Measurements from ENCODE around the gene ASIC1. TPM values are rescaled to one million over a fixed set of nuclear protein-coding genes. Genes with fewer than 3 reads are reported as not detected.

ASIC1 gene
- total RNA-seq, 2 donors from 2014 or later: 1.0 to 1.1 TPM

DNA sequence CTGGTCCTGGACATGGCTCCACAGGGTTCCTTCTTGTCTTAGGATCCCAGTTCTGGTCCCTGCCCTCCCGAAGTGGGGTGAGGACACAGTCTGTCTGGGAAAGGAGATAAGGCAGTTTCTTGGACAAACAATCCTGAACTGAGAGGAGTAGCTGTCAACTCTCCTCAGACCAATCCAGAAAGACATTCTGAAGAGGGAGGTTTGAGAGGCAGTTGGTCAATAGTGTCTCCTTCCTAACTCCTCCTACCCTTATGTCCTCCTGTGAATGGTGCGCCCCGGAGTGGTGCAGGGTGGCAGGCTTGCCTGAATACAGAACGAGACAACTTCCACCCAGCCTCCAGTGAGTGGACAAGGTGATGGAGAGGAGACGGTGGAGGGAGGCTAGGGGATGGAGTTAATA lies 15.4 kb upstream of the ASIC1 start:
- Histone ChIP-seq H3K27ac (no peak overlapping the region), H3K27me3 (no peaks in the 10 kb centered on the region), H3K36me3 (no peaks in the 10 kb centered on the region), H3K4me1 (no peaks in the 10 kb centered on the region), H3K4me3 (no peak overlapping the region), H3K9ac (ENCODE audit: low read depth in 2 of 2, low read length in 2 of 2) (no peak overlapping the region), H3K9me3 (no peaks in the 10 kb centered on the region)
- DNase-seq: no peak
- intact Hi-C loops (cut with DNase I): no loop called here
- TF ChIP-seq, protein P1, sequence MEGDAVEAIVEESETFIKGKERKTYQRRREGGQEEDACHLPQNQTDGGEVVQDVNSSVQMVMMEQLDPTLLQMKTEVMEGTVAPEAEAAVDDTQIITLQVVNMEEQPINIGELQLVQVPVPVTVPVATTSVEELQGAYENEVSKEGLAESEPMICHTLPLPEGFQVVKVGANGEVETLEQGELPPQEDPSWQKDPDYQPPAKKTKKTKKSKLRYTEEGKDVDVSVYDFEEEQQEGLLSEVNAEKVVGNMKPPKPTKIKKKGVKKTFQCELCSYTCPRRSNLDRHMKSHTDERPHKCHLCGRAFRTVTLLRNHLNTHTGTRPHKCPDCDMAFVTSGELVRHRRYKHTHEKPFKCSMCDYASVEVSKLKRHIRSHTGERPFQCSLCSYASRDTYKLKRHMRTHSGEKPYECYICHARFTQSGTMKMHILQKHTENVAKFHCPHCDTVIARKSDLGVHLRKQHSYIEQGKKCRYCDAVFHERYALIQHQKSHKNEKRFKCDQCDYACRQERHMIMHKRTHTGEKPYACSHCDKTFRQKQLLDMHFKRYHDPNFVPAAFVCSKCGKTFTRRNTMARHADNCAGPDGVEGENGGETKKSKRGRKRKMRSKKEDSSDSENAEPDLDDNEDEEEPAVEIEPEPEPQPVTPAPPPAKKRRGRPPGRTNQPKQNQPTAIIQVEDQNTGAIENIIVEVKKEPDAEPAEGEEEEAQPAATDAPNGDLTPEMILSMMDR (IDR thresholded peaks at IDR 0.05): no peak

DNA sequence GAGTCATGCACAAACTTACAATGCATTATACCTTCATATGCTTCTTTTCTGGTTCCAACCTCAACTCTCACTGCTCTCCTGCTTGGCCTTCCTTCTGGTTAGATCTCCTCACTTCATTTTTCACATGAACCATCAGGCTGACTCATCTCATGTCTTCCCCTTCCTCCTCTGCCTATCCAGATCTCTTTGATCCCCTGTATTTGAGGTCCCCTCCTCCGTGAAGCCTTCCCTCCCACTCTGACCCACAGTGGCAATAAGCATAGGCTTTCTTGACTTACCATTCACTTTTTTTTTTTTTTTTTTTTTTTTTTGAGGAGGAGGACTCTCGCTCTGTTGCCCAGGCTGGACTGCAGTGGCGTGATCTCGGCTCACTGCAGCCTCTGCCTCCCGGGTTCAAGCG lies 14.7 kb upstream of the ASIC1 start:
- intact Hi-C loops (cut with DNase I): no loop called here
- DNase-seq: no peak
- no peak overlapping the region for H3K9ac ChIP-seq (ENCODE audit: low read depth in 2 of 2, low read length in 2 of 2)
- H3K27me3 ChIP-seq: no peaks in the 10 kb centered on the region
- H3K36me3 ChIP-seq: no peaks in the 10 kb centered on the region
- no peak overlapping the region for H3K4me3 ChIP-seq
- no peaks in the 10 kb centered on the region for H3K4me1 ChIP-seq
- TF ChIP-seq, protein P1 (IDR thresholded peaks at IDR 0.05): no peak
- H3K9me3 ChIP-seq: no peaks in the 10 kb centered on the region
- H3K27ac ChIP-seq: no peak overlapping the region

- H3K36me3 ChIP-seq: no peaks in the 10 kb centered on the region
- no peaks in the 10 kb centered on the region for H3K27me3 ChIP-seq
- H3K27ac ChIP-seq: no peak overlapping the region
- H3K4me3 ChIP-seq: no peak overlapping the region
- H3K4me1 ChIP-seq: no peaks in the 10 kb centered on the region
- intact Hi-C loops (cut with DNase I): no loop called here
- DNase-seq: no peak
- H3K9ac ChIP-seq (ENCODE audit: low read depth in 2 of 2, low read length in 2 of 2): no peak overlapping the region
- H3K9me3 ChIP-seq: no peaks in the 10 kb centered on the region
- TF ChIP-seq, protein P1 (IDR thresholded peaks at IDR 0.05): no peak
These were observed 14.1 kb upstream of the ASIC1 start for GRCh38 chr12:50043308-50043707.

- H3K9ac ChIP-seq (ENCODE audit: low read depth in 2 of 2, low read length in 2 of 2): no peak overlapping the region
- H3K27ac ChIP-seq: no peak overlapping the region
- no peaks in the 10 kb centered on the region for H3K36me3 ChIP-seq
- no peaks in the 10 kb centered on the region for H3K27me3 ChIP-seq
- no peak for DNase-seq
- no peak overlapping the region for H3K4me3 ChIP-seq
- no peaks in the 10 kb centered on the region for H3K4me1 ChIP-seq
- H3K9me3 ChIP-seq: no peaks in the 10 kb centered on the region
- intact Hi-C loops (cut with DNase I): no loop called here
- TF ChIP-seq, protein P1 (IDR thresholded peaks at IDR 0.05): no peak
These were observed 13.5 kb upstream of the ASIC1 start for GRCh38 chr12:50043854-50044253.

DNA sequence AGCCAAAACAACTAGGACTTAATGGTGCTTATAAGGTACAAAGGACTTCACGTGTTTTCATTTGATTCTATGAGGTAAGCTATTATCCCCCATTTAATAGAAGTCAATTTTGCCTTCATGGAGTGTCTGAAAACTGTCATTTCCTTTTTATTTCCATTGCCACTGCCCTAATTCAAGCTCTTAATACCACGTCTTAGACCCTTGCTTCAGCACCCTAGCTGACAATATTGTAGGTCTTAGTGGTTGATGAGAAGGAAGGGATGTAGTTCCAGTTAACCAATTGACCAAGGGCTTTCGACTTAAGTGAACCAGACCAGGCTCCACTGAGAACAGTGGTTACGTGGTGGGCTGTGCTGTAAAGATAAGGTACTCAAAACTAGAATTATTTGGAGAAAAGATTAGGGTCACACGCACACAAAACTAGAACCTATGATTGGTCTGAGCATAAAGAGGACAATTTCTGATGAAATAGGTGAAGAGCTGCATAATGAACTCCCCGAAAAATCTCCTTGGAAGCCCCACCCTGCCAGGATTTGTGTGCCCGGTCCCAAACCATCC lies 9.6 kb upstream of the ASIC1 start:
- no peaks in the 10 kb centered on the region for H3K4me1 ChIP-seq
- H3K36me3 ChIP-seq: no peaks in the 10 kb centered on the region
- H3K27me3 ChIP-seq: no peaks in the 10 kb centered on the region
- H3K9me3 ChIP-seq: no peaks in the 10 kb centered on the region
- no peak overlapping the region for H3K27ac ChIP-seq
- TF ChIP-seq, protein P1 (IDR thresholded peaks at IDR 0.05): no peak
- no peak for DNase-seq
- intact Hi-C loops (cut with DNase I): no loop called here
- H3K9ac ChIP-seq (ENCODE audit: low read depth in 2 of 2, low read length in 2 of 2): no peak overlapping the region
- H3K4me3 ChIP-seq: no peak overlapping the region

Data from colonic mucosa (tissue), 4 donors.